ENCODE data around the gene MAP3K8. TPM values are rescaled to one million over a fixed set of nuclear protein-coding genes. Genes with fewer than 3 reads are reported as not detected.

Gene MAP3K8
- total and polyA plus RNA-seq, 7 donors = 2.4 to 8.3 (median 4.4) TPM

DNA sequence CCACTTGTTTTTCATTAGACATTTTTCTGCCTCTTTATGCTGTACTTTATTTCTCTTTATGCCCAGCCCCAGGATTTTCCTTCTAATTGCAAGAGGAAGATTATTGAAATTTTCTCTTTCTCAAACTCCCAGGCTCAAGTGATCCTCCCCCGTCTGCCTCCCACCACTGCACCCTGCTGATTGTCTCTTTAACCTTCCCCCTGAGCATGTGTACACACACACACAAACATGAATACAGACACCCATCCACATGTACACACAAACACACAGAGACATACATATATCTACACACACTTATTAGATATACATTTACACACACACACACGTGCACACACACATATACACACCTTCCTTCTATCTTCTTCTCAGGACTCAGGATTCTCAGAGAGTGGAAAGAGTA is 37.3 kb upstream of the MAP3K8 start:
- ATAC-seq (no peak), DNase-seq (no peak)
- Histone ChIP-seq H3K4me1 (peaks cover 4% of the 10 kb centered on the region), H3K27ac (no peak overlapping the region), H3K36me3 (ENCODE audit: insufficient read depth in 1 of 2, low read depth in 1 of 2) (no peaks in the 10 kb centered on the region), H3K9me3 (no peaks in the 10 kb centered on the region), H3K27me3 (ENCODE audit: insufficient read depth in 3 of 3, low read length in 2 of 3) (no peaks in the 10 kb centered on the region), H3K4me3 (no peak overlapping the region)
- intact Hi-C loops (cut with DNase I) = no loop called here
- 82 to 84% (median 83%) methylated on average over 2 of the region's 2 CpGs for WGBS, 3 donors
- TF ChIP-seq, protein P1, sequence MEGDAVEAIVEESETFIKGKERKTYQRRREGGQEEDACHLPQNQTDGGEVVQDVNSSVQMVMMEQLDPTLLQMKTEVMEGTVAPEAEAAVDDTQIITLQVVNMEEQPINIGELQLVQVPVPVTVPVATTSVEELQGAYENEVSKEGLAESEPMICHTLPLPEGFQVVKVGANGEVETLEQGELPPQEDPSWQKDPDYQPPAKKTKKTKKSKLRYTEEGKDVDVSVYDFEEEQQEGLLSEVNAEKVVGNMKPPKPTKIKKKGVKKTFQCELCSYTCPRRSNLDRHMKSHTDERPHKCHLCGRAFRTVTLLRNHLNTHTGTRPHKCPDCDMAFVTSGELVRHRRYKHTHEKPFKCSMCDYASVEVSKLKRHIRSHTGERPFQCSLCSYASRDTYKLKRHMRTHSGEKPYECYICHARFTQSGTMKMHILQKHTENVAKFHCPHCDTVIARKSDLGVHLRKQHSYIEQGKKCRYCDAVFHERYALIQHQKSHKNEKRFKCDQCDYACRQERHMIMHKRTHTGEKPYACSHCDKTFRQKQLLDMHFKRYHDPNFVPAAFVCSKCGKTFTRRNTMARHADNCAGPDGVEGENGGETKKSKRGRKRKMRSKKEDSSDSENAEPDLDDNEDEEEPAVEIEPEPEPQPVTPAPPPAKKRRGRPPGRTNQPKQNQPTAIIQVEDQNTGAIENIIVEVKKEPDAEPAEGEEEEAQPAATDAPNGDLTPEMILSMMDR (IDR thresholded peaks at IDR 0.05) = no peak

DNA sequence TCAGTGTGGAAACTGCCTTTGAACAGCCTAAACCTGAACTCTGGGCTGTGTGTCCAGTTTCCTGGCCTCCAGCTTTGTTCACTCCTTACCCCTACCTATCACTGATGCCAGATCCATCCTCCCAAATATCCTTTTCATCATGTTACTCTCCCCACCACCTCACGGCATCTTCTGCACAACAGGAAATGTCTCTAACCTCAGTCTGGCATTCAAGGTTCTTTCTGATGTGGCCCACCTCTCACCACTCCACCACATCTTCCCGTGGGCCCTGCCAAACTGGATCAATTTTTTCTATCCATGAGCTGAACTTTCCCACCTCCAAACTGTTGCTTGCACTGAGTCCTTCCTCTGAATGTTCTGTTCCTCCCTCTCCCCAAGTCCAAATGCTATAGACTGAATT is 35.8 kb upstream of the MAP3K8 start:
- DNase-seq (no peak), ATAC-seq (no peak)
- 64 to 80% (median 71%) methylated on average over 2 of the region's 2 CpGs for WGBS, 3 donors
- H3K4me3 ChIP-seq = no peak overlapping the region
- no peaks in the 10 kb centered on the region for H3K27me3 ChIP-seq (ENCODE audit: insufficient read depth in 3 of 3, low read length in 2 of 3)
- no peaks in the 10 kb centered on the region for H3K4me1 ChIP-seq
- intact Hi-C loops (cut with DNase I) = no loop called here
- H3K36me3 ChIP-seq (ENCODE audit: insufficient read depth in 1 of 2, low read depth in 1 of 2) = no peaks in the 10 kb centered on the region
- no peak overlapping the region for H3K27ac ChIP-seq
- TF ChIP-seq, protein P1 (IDR thresholded peaks at IDR 0.05) = no peak
- no peaks in the 10 kb centered on the region for H3K9me3 ChIP-seq

DNA sequence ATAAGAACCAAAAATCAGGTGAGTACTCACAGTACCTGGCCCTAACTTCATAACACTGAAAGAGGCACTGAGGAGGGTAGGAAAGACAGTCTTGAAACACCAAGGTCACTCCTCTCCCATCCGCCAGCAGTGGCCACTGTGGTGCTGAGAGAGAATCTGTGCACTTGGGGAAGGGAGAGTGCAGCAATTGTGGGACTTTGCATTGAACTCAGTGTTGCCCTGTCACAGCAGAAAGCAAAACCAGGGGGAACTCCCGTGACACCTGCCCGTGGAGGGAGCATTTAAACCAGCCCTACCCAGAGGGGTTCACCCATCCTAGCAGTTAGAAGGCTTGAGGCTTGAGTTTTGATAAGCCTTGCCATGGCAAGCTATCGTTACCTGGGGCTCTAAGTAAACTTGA is 35.2 kb upstream of the MAP3K8 start:
- H3K27ac ChIP-seq = no peak overlapping the region
- no peaks in the 10 kb centered on the region for H3K27me3 ChIP-seq (ENCODE audit: insufficient read depth in 3 of 3, low read length in 2 of 3)
- ATAC-seq (no peak), DNase-seq (no peak)
- H3K36me3 ChIP-seq (ENCODE audit: insufficient read depth in 1 of 2, low read depth in 1 of 2) = no peaks in the 10 kb centered on the region
- 61 to 78% (median 65%) methylated on average over 4 of the region's 4 CpGs for WGBS, 3 donors
- no peaks in the 10 kb centered on the region for H3K4me1 ChIP-seq
- TF ChIP-seq, protein P1 (IDR thresholded peaks at IDR 0.05) = no peak
- no peaks in the 10 kb centered on the region for H3K9me3 ChIP-seq
- no peak overlapping the region for H3K4me3 ChIP-seq
- intact Hi-C loops (cut with DNase I) = no loop called here

DNA sequence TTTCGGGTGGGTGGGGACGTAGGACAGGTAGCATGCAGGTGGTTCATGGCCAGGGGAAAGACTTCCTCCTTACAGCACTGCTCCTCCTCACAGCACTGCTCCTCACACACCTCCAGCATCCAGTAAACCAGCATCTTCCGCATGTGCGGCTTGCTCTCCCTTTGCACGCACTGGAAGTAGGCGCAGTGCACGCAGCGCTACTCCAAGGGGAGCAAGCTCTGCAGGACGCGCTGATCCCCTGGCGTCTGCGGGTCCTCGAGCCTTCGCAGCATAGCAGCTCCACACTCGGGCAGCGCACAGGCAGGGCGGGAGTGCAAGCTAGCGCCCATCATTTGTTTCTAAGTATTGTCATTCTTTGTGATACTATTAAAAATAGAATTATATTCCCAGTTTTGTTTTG is 30.5 kb upstream of the MAP3K8 start:
- Histone ChIP-seq H3K9me3 (peaks cover 9% of the 10 kb centered on the region), H3K4me3 (no peak overlapping the region), H3K4me1 (no peaks in the 10 kb centered on the region), H3K27me3 (ENCODE audit: insufficient read depth in 3 of 3, low read length in 2 of 3) (no peaks in the 10 kb centered on the region), H3K27ac (no peak overlapping the region), H3K36me3 (ENCODE audit: insufficient read depth in 1 of 2, low read depth in 1 of 2) (no peaks in the 10 kb centered on the region)
- no peak for ATAC-seq
- DNase-seq = no peak
- TF ChIP-seq, protein P1 (IDR thresholded peaks at IDR 0.05) = no peak
- intact Hi-C loops (cut with DNase I) = no loop called here
- 97% methylated on average over 18 of the region's 18 CpGs for WGBS, 3 donors

DNA sequence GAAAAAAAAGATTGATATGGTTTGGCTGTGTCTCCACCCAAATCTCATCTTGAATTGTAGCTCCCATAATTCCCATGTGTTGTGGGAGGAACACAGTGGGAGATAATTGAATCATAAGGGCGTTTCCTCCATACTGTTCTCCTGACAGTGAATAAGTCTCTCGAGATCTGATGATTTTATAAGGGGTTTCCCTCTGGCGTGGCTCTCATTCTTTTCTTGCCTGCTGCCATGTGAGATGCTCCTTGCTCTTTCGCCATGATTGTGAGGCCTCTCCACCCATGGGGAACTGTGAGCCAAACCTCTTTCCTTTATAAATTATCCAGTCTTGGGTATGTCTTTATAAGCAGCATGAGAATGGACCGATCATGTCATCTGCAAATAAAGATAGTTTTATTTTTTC is 29.4 kb upstream of the MAP3K8 start:
- H3K9me3 ChIP-seq = peaks cover 9% of the 10 kb centered on the region
- H3K36me3 ChIP-seq (ENCODE audit: insufficient read depth in 1 of 2, low read depth in 1 of 2) = no peaks in the 10 kb centered on the region
- ATAC-seq (no peak), DNase-seq (no peak)
- H3K27ac ChIP-seq = no peak overlapping the region
- WGBS, 3 donors = 81 to 89% (median 87%) methylated on average over 5 of the region's 5 CpGs
- H3K4me3 ChIP-seq = no peak overlapping the region
- H3K4me1 ChIP-seq = no peaks in the 10 kb centered on the region
- intact Hi-C loops (cut with DNase I) = no loop called here
- TF ChIP-seq, protein P1 (IDR thresholded peaks at IDR 0.05) = no peak
- no peaks in the 10 kb centered on the region for H3K27me3 ChIP-seq (ENCODE audit: insufficient read depth in 3 of 3, low read length in 2 of 3)

All from psoas muscle (tissue), 8 donors.